Gastrocnemius medialis (tissue), 4 donors: Measurements from ENCODE around the gene SMARCA2.

Experiments
- POLR2A ChIP-seq, 2 donors: fragments of 450-650 bp; IDR thresholded peaks; one replicate each; pipeline ENCODE4 v1.6.1; 2017; ENCODE audit warnings: antibody characterized with exemption in 2 of 2, mild to moderate bottlenecking in 2 of 2, moderate library complexity in 2 of 2
- TF ChIP-seq, protein P1 (sequence below), 5 experiments: fragments of 450-650 bp in 3 of 5; fragments of 200-600 bp in 2 of 5; sonication (generic) in 2 of 5; IDR thresholded peaks in 4 of 5; conservative IDR thresholded peaks in 1 of 5; 1 replicate in 4 of 5; 2 replicates in 1 of 5; pipeline ENCODE4 v1.5.1; 2016 to 2019; ENCODE audit warnings: antibody characterized with exemption in 5 of 5, mild to moderate bottlenecking in 3 of 5, moderate library complexity in 3 of 5

GRCh38 chr9:2000314-2000713 lies 14.8 kb upstream of the SMARCA2 start:
- TF ChIP-seq, protein P1, sequence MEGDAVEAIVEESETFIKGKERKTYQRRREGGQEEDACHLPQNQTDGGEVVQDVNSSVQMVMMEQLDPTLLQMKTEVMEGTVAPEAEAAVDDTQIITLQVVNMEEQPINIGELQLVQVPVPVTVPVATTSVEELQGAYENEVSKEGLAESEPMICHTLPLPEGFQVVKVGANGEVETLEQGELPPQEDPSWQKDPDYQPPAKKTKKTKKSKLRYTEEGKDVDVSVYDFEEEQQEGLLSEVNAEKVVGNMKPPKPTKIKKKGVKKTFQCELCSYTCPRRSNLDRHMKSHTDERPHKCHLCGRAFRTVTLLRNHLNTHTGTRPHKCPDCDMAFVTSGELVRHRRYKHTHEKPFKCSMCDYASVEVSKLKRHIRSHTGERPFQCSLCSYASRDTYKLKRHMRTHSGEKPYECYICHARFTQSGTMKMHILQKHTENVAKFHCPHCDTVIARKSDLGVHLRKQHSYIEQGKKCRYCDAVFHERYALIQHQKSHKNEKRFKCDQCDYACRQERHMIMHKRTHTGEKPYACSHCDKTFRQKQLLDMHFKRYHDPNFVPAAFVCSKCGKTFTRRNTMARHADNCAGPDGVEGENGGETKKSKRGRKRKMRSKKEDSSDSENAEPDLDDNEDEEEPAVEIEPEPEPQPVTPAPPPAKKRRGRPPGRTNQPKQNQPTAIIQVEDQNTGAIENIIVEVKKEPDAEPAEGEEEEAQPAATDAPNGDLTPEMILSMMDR (IDR thresholded peaks at IDR 0.05 in 4 of 5, conservative IDR thresholded peaks at IDR 0.05 in 1 of 5) = no peak
- no peak for TF ChIP-seq POLR2A (IDR thresholded peaks at IDR 0.05)
